Measurements from ENCODE around the gene PPIE.
"Not testable (repeated sequence)": the region's sequence is repeated elsewhere in the genome, so short reads cannot be mapped to it uniquely, and the experiment has no call there.

Gene PPIE

GRCh38 chr1:39776886-39777285 is 38.2 kb downstream of the PPIE start:
- in situ Hi-C loops (cut with MboI; ENCODE audit: low sequenced_read_pairs), result no loop called here

GRCh38 chr1:39777306-39777705 is 38.6 kb downstream of the PPIE start:
- in situ Hi-C loops (cut with MboI; ENCODE audit: low sequenced_read_pairs), result no loop called here

GRCh38 chr1:39777896-39778295 is 39.2 kb downstream of the PPIE start:
- in situ Hi-C loops (cut with MboI; ENCODE audit: low sequenced_read_pairs), result not testable (repeated sequence)

- in situ Hi-C loops (cut with MboI; ENCODE audit: low sequenced_read_pairs), result not testable (repeated sequence)
Measured at GRCh38 chr1:39778463-39779099, 39.9 kb downstream of the PPIE start.

- in situ Hi-C loops (cut with MboI; ENCODE audit: low sequenced_read_pairs), result no loop called here
Measured at GRCh38 chr1:39779137-39779536, 40.5 kb downstream of the PPIE start.

- in situ Hi-C loops (cut with MboI; ENCODE audit: low sequenced_read_pairs), result no loop called here
Measured at GRCh38 chr1:39779821-39780220, 41.1 kb downstream of the PPIE start.

GRCh38 chr1:39781349-39781715 is 42.6 kb downstream of the PPIE start:
- in situ Hi-C loops (cut with MboI; ENCODE audit: low sequenced_read_pairs), result no loop called here

- in situ Hi-C loops (cut with MboI; ENCODE audit: low sequenced_read_pairs), result no loop called here
Measured at GRCh38 chr1:39782103-39782502, 43.4 kb downstream of the PPIE start.

GRCh38 chr1:39782685-39783084 is 44.0 kb downstream of the PPIE start:
- in situ Hi-C loops (cut with MboI; ENCODE audit: low sequenced_read_pairs), result not testable (repeated sequence)

- in situ Hi-C loops (cut with MboI; ENCODE audit: low sequenced_read_pairs), result not testable (repeated sequence)
Measured at GRCh38 chr1:39786303-39787107, 47.8 kb downstream of the PPIE start.

- in situ Hi-C loops (cut with MboI; ENCODE audit: low sequenced_read_pairs), result not testable (repeated sequence)
Measured at GRCh38 chr1:39787108-39787375, 48.4 kb downstream of the PPIE start.

GRCh38 chr1:39787468-39787867 is 48.8 kb downstream of the PPIE start:
- in situ Hi-C loops (cut with MboI; ENCODE audit: low sequenced_read_pairs), result no loop called here

GRCh38 chr1:39787964-39788363 is 49.3 kb downstream of the PPIE start:
- in situ Hi-C loops (cut with MboI; ENCODE audit: low sequenced_read_pairs), result not testable (repeated sequence)

- in situ Hi-C loops (cut with MboI; ENCODE audit: low sequenced_read_pairs), result no loop called here
Measured at GRCh38 chr1:39788426-39788757, 49.7 kb downstream of the PPIE start.

GRCh38 chr1:39788758-39789570 is 50.3 kb downstream of the PPIE start, which contains the start of gene BMP8B:
TSS of gene BMP8B (minus strand) at chr1:39788865. CDS start at chr1:39788485, 380 bp downstream.
- in situ Hi-C loops (cut with MboI; ENCODE audit: low sequenced_read_pairs), result no loop called here

- in situ Hi-C loops (cut with MboI; ENCODE audit: low sequenced_read_pairs), result no loop called here
Measured at GRCh38 chr1:39789571-39790110, 51.0 kb downstream of the PPIE start.

- in situ Hi-C loops (cut with MboI; ENCODE audit: low sequenced_read_pairs), result no loop called here
Measured at GRCh38 chr1:39791838-39792237, 53.2 kb downstream of the PPIE start.

GRCh38 chr1:39795651-39796050 is 57.0 kb downstream of the PPIE start:
- in situ Hi-C loops (cut with MboI; ENCODE audit: low sequenced_read_pairs), result no loop called here

- in situ Hi-C loops (cut with MboI; ENCODE audit: low sequenced_read_pairs), result not testable (repeated sequence)
Measured at GRCh38 chr1:39798859-39799769, 60.4 kb downstream of the PPIE start.

GRCh38 chr1:39799770-39800470 is 61.2 kb downstream of the PPIE start:
- in situ Hi-C loops (cut with MboI; ENCODE audit: low sequenced_read_pairs), result no loop called here
